ENCODE measurements around the gene NRXN3. TPM values are rescaled to one million over a fixed set of nuclear protein-coding genes. Genes with fewer than 3 reads are reported as not detected.

NRXN3 gene
- total and polyA plus RNA-seq, 2 of the 13 experiments (the other 11 are each of a cell fraction or from before 2014, with no cell fraction given): 0.03 TPM; not detected in 1

- no peak for TF ChIP-seq ZNF230 (CRISPR knock-in tag; IDR thresholded peaks at IDR 0.05)
- TF ChIP-seq, protein P1, sequence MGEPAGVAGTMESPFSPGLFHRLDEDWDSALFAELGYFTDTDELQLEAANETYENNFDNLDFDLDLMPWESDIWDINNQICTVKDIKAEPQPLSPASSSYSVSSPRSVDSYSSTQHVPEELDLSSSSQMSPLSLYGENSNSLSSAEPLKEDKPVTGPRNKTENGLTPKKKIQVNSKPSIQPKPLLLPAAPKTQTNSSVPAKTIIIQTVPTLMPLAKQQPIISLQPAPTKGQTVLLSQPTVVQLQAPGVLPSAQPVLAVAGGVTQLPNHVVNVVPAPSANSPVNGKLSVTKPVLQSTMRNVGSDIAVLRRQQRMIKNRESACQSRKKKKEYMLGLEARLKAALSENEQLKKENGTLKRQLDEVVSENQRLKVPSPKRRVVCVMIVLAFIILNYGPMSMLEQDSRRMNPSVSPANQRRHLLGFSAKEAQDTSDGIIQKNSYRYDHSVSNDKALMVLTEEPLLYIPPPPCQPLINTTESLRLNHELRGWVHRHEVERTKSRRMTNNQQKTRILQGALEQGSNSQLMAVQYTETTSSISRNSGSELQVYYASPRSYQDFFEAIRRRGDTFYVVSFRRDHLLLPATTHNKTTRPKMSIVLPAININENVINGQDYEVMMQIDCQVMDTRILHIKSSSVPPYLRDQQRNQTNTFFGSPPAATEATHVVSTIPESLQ (CRISPR knock-in tag; conservative IDR thresholded peaks at IDR 0.05): no peak
- TF ChIP-seq NR2F1 (CRISPR knock-in tag; IDR thresholded peaks at IDR 0.05): no peak
- no peak for TF ChIP-seq GZF1 (CRISPR knock-in tag; IDR thresholded peaks at IDR 0.05)
- TF ChIP-seq PRPF4 (IDR thresholded peaks at IDR 0.05; ENCODE audit: low read depth, low read length, poor library complexity, severe bottlenecking): no peak
- no peak for TF ChIP-seq MZF1 (CRISPR knock-in tag; IDR thresholded peaks at IDR 0.05; ENCODE audit: borderline replicate concordance)
- no peak for TF ChIP-seq ZBTB1 (CRISPR knock-in tag; IDR thresholded peaks at IDR 0.05; ENCODE audit: borderline replicate concordance)
- TF ChIP-seq ZFP36L2 (CRISPR knock-in tag; IDR thresholded peaks at IDR 0.05): no peak
- no peak for TF ChIP-seq ZNF367 (CRISPR knock-in tag; IDR thresholded peaks at IDR 0.05; ENCODE audit: borderline replicate concordance)
- TF ChIP-seq CTCF (CRISPR knock-in tag; IDR thresholded peaks at IDR 0.05): no peak
- no peak for TF ChIP-seq JARID2 (CRISPR knock-in tag; IDR thresholded peaks at IDR 0.05; ENCODE audit: insufficient replicate concordance)
- TF ChIP-seq TBP (CRISPR knock-in tag; IDR thresholded peaks at IDR 0.05): no peak
- TF ChIP-seq U2AF1 (optimal IDR thresholded peaks at IDR 0.05; ENCODE audit: low read depth, low read length): no peak
- TF ChIP-seq ZNF629 (CRISPR knock-in tag; conservative IDR thresholded peaks at IDR 0.05): no peak
- intact Hi-C loops (cut with micrococcal nuclease; ENCODE audit: unreplicated experiment) (no loop called here), in situ Hi-C loops (cut with HindIII; ENCODE audit: extremely low pct_ligation_motif_present, low pct_unique_long_range_greater_than_20kb) (no loop called here)
- no peaks in the 10 kb centered on the region for H3K36me3 ChIP-seq (replicated peaks in 1 of 2; ENCODE audit: control insufficient read depth in 1 of 2, insufficient read depth in 2 of 2, low read length in 2 of 2)
- 33% methylated on average over 1 of the region's 1 CpG for WGBS (ENCODE audit: low lambda C conversion rate)
- no peak overlapping the region for H3K9ac ChIP-seq (ENCODE audit: insufficient read depth, low read depth, low read length)
- H3K9me3 ChIP-seq (ENCODE audit: low read length): no peaks in the 10 kb centered on the region
- H3K79me2 ChIP-seq (ENCODE audit: insufficient read depth, low read length): no peaks in the 10 kb centered on the region
- no TSS peak for BruUV-seq (replicated peaks)
- H3K27ac ChIP-seq (ENCODE audit: extremely low read length, insufficient read depth, low read length): no peak overlapping the region
- 0 out of 5 replicates have a peak, but pooled peaks cover 0 to 3% of the 10 kb centered on the region in 2 experiments for H3K27me3 ChIP-seq (ENCODE audit: control insufficient read depth in 1 of 2, insufficient read depth in 2 of 2, low read length in 2 of 2)
- no peaks in the 10 kb centered on the region for H3K4me1 ChIP-seq (ENCODE audit: insufficient read depth, low read length)
- DNase-seq (ENCODE audit: low spot score): no peak
- no peak for ATAC-seq
- no peak for FAIRE-seq
- POLR2A ChIA-PET: no interaction called here
- H4K20me1 ChIP-seq (ENCODE audit: insufficient read depth, low read length): no peaks in the 10 kb centered on the region
- H2AFZ ChIP-seq (ENCODE audit: low read length): no peak overlapping the region
- H3K4me3 ChIP-seq (replicated peaks in 1 of 3; ENCODE audit: insufficient read depth in 1 of 3, low read depth in 2 of 3, low read length in 3 of 3): no peak overlapping the region
- H3K4me2 ChIP-seq (ENCODE audit: low read depth, low read length): no peak overlapping the region
- CTCF ChIA-PET (ENCODE audit: low intra/inter-chr PET ratio, low total read pairs): no interaction called here
These were observed 128.1 kb downstream of the NRXN3 start for GRCh38 chr14:78298298-78298697.

All from HepG2 (cell line).